OCI-LY3 (cell line): Measurements from ENCODE around the gene NT5C2.
"Not testable (repeated sequence)": the region's sequence is repeated elsewhere in the genome, so short reads cannot be mapped to it uniquely, and the experiment has no call there.

Experiments used
- CTCF ChIP-seq: fragments of 200-600, 300-600 bp; sonication (generic); IDR thresholded peaks from 2 replicates; pipeline ENCODE4 v1.5.1; 2014; ENCODE audit warnings: antibody characterized with exemption, low read length, low read depth
- EZH2phosphoT487 ChIP-seq: fragments of 200-600 bp; shearing (Covaris generic); IDR thresholded peaks from 2 replicates; pipeline ENCODE4 v1.6.1; 2018; ENCODE audit warnings: antibody characterized with exemption, mixed run types, low read depth

- TF ChIP-seq CTCF, EZH2phosphoT487: not testable (repeated sequence)
These were observed 1.9 kb downstream of the NT5C2 start for GRCh38 chr10:103191198-103191597.
